ENCODE data around the gene BRD1. TPM values are rescaled to one million over a fixed set of nuclear protein-coding genes. Genes with fewer than 3 reads are reported as not detected.

Gene BRD1
- total and polyA plus RNA-seq, 9 of the 15 experiments (the other 6 are each of a cell fraction or from before 2014, with no cell fraction given) = 0.42 to 17.6 (median 5.5) TPM

- FAIRE-seq = no peak
- no peak for TF ChIP-seq ETV6 (IDR thresholded peaks at IDR 0.05; ENCODE audit: borderline replicate concordance in 1 of 2, low read depth in 2 of 2, low read length in 1 of 2)
- no peak for TF ChIP-seq ETV6 (CRISPR knock-in tag; IDR thresholded peaks at IDR 0.05; ENCODE audit: borderline replicate concordance)
- TF ChIP-seq ZNF668 (CRISPR knock-in tag; IDR thresholded peaks at IDR 0.05) = no peak
- no peak for TF ChIP-seq ZNF778 (CRISPR knock-in tag; IDR thresholded peaks at IDR 0.05)
- no peak for TF ChIP-seq MCM7 (IDR thresholded peaks at IDR 0.05)
- no peak for TF ChIP-seq CCNT2 (IDR thresholded peaks at IDR 0.05; ENCODE audit: borderline replicate concordance, extremely low read depth, insufficient read length, low read depth, low read length)
- no peak for TF ChIP-seq ELK1 (CRISPR knock-in tag; IDR thresholded peaks at IDR 0.05)
- TF ChIP-seq CBX1 (IDR thresholded peaks at IDR 0.05; ENCODE audit: low read depth) = no peak
- TF ChIP-seq JUND (IDR thresholded peaks at IDR 0.05; ENCODE audit: borderline replicate concordance, low read depth, low read length) = no peak
- TF ChIP-seq JUND (tag; IDR thresholded peaks at IDR 0.05; ENCODE audit: borderline replicate concordance, low read depth, low read length) = no peak
- TF ChIP-seq NCOA6 (IDR thresholded peaks at IDR 0.05) = no peak
- no peak for TF ChIP-seq CHAMP1 (IDR thresholded peaks at IDR 0.05)
- TF ChIP-seq RBM17 (IDR thresholded peaks at IDR 0.05; ENCODE audit: borderline replicate concordance, low read depth, low read length) = no peak
- TF ChIP-seq RAD51 (IDR thresholded peaks at IDR 0.05; ENCODE audit: borderline replicate concordance, low read depth) = no peak
- TF ChIP-seq PHB2 (IDR thresholded peaks at IDR 0.05; ENCODE audit: low read depth) = no peak
- no peak for TF ChIP-seq ZNF696 (CRISPR knock-in tag; conservative IDR thresholded peaks at IDR 0.05)
- TF ChIP-seq, protein P1, sequence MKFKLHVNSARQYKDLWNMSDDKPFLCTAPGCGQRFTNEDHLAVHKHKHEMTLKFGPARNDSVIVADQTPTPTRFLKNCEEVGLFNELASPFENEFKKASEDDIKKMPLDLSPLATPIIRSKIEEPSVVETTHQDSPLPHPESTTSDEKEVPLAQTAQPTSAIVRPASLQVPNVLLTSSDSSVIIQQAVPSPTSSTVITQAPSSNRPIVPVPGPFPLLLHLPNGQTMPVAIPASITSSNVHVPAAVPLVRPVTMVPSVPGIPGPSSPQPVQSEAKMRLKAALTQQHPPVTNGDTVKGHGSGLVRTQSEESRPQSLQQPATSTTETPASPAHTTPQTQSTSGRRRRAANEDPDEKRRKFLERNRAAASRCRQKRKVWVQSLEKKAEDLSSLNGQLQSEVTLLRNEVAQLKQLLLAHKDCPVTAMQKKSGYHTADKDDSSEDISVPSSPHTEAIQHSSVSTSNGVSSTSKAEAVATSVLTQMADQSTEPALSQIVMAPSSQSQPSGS (CRISPR knock-in tag; IDR thresholded peaks at IDR 0.05) = no peak
- WGBS (ENCODE audit: insufficient coverage, low coverage, missing lambda C conversion rate) = 21% methylated on average over 4 of the region's 25 CpGs
- no peak overlapping the region for H3K4me2 ChIP-seq (ENCODE audit: insufficient read depth, low read length)
- DNase-seq (ENCODE audit: extremely low read depth in 1 of 4, low spot score in 3 of 4) = no peak
- H2AFZ ChIP-seq (ENCODE audit: low read depth, low read length) = no peak overlapping the region
- intact Hi-C loops (cut with micrococcal nuclease) = no loop called here
- H3K36me3 ChIP-seq (ENCODE audit: control insufficient read depth, insufficient read depth, low read length) = no peaks in the 10 kb centered on the region
- ChIA-PET CTCF (ENCODE audit: low intra/inter-chr PET ratio) (no interaction called here), POLR2A (no interaction called here)
- peaks cover 6 to 35% of the 10 kb centered on the region in 2 experiments; a peak in 4 of 5 replicates for H3K27me3 ChIP-seq (ENCODE audit: control insufficient read depth in 2 of 2, insufficient read depth in 2 of 2, low read length in 2 of 2)
- peaks cover 0 to 16% of the 10 kb centered on the region in 2 experiments; a peak in 3 of 5 replicates for H3K4me1 ChIP-seq (replicated peaks in 1 of 2; ENCODE audit: control insufficient read depth in 2 of 2, insufficient read depth in 2 of 2, low read length in 2 of 2)
- H3K9ac ChIP-seq (ENCODE audit: insufficient read depth in 1 of 2, low read depth in 2 of 2, low read length in 2 of 2) = no peak overlapping the region
- ATAC-seq = no peak
- no peak overlapping the region for H3K4me3 ChIP-seq
- no peaks in the 10 kb centered on the region for H4K20me1 ChIP-seq (replicated peaks; ENCODE audit: control insufficient read depth, insufficient read depth, low read length)
- no TSS peak for BruUV-seq (replicated peaks)
- no peak overlapping the region for H3K27ac ChIP-seq (ENCODE audit: extremely low read depth, low read depth, low read length)
- no peaks in the 10 kb centered on the region for H3K9me1 ChIP-seq (ENCODE audit: control insufficient read depth, insufficient read depth, low read length)
- no peaks in the 10 kb centered on the region for H3K79me2 ChIP-seq (ENCODE audit: control insufficient read depth, insufficient read depth, low read length)
- in situ Hi-C loops (cut with MboI) = no loop called here
- no peaks in the 10 kb centered on the region for H3K9me3 ChIP-seq (replicated peaks; ENCODE audit: control insufficient read depth, insufficient read depth, low read depth, low read length)
These were observed 72.7 kb downstream of the BRD1 start for GRCh38 chr22:49754696-49755630.

All from K562 (cell line).